Endothelial cell of umbilical vein (primary cell): Measurements from ENCODE around the gene SEPTIN10. TPM values are rescaled to one million over a fixed set of nuclear protein-coding genes. Genes with fewer than 3 reads are reported as not detected.

Experiments
- BruUV-seq: library from RNA; stranded (reverse); fragments of 400-500 nt; replicated peaks from 2 replicates; lab custom pipeline; 2021; lab: Mats Ljungman, UMichigan
- CTCF ChIA-PET: fragments of 300-600, 350-600 bp; sonication (Branson Sonifier 250); formaldehyde crosslinking; loops from one replicate; lab custom pipeline; 2021; ENCODE audit warnings: antibody characterized with exemption, inconsistent platforms; lab: Charles Lee
- POLR2A ChIA-PET: fragments of 300-600, 350-600 bp; sonication (Branson Sonifier 250); formaldehyde crosslinking; loops from one replicate; lab custom pipeline; 2021; ENCODE audit warnings: antibody characterized with exemption, inconsistent platforms; lab: Charles Lee
- DNase-seq: peaks from one replicate; pipeline ENCODE4 v3.0.0-alpha.2; 2011; ENCODE audit warnings: low read depth, low spot score
- FAIRE-seq: peaks from 2 replicates; lab custom pipeline; 2011; peaks lifted over from hg19 to GRCh38; lab: Jason Lieb, UNC
- H2AFZ ChIP-seq: 2 replicates; pipeline ENCODE4 v1.6.0; 2012; ENCODE audit warnings: low read depth, low read length, control low read depth, inconsistent platforms
- H3K27ac ChIP-seq: 2 replicates; pipeline ENCODE4 v1.5.1; 2011; ENCODE audit warnings: low read depth, mild to moderate bottlenecking, control low read depth, low read length, moderate library complexity; ENCODE audit not compliant: insufficient read depth
- H3K27me3 ChIP-seq, 2 experiments: 2 replicates each; pipeline versions ENCODE4 v1.6.0 to v1.6.1; 2011; ENCODE audit warnings: low read length in 2 of 2, mixed read lengths in 1 of 2; ENCODE audit not compliant: control insufficient read depth in 2 of 2, insufficient read depth in 2 of 2
- H3K36me3 ChIP-seq, 2 experiments: 2 replicates in 1 of 2; 3 replicates in 1 of 2; pipeline ENCODE4 v1.5.1; 2011; ENCODE audit warnings: low read length in 2 of 2, mild to moderate bottlenecking in 1 of 2, moderate library complexity in 1 of 2; ENCODE audit not compliant: control insufficient read depth in 2 of 2, insufficient read depth in 2 of 2; ENCODE audit errors: extremely low read depth in 1 of 2
- H3K4me1 ChIP-seq: 3 replicates; pipeline ENCODE4 v1.5.1; 2011; ENCODE audit warnings: mild to moderate bottlenecking, low read length; ENCODE audit not compliant: control insufficient read depth, insufficient read depth; ENCODE audit errors: extremely low read depth
- H3K4me2 ChIP-seq: 2 replicates; pipeline ENCODE4 v1.6.1; 2011; ENCODE audit warnings: low read length, control low read depth, mixed read lengths; ENCODE audit not compliant: insufficient read depth
- H3K4me3 ChIP-seq, 3 experiments: fragments of 200-600 bp in 1 of 3; sonication (generic), shearing (Covaris generic) in 1 of 3; replicated peaks in 1 of 3; 2 replicates each; pipeline ENCODE4 v1.5.1; 2011 to 2016; ENCODE audit warnings: control low read depth in 3 of 3, low read length in 3 of 3, mild to moderate bottlenecking in 2 of 3, inconsistent platforms in 1 of 3, low read depth in 1 of 3, moderate library complexity in 1 of 3; ENCODE audit not compliant: insufficient read depth in 1 of 3
- H3K79me2 ChIP-seq: 2 replicates; pipeline ENCODE4 v1.6.0; 2012; ENCODE audit warnings: low read length, inconsistent platforms; ENCODE audit not compliant: control insufficient read depth, insufficient read depth
- H3K9ac ChIP-seq: replicated peaks from 2 replicates; pipeline ENCODE3; 2011; ENCODE audit warnings: low read length, control low read depth; ENCODE audit not compliant: insufficient read depth; ENCODE audit errors: extremely low read depth
- H3K9me1 ChIP-seq: replicated peaks from 3 replicates; pipeline ENCODE4 v1.6.0; 2011; ENCODE audit warnings: mild to moderate bottlenecking, low read length; ENCODE audit not compliant: control insufficient read depth, insufficient read depth; ENCODE audit errors: extremely low read depth
- H3K9me3 ChIP-seq: replicated peaks from 2 replicates; pipeline ENCODE4 v1.5.1; 2012; ENCODE audit warnings: low read length, inconsistent platforms; ENCODE audit not compliant: control insufficient read depth, insufficient read depth
- H4K20me1 ChIP-seq: replicated peaks from 2 replicates; pipeline ENCODE3; 2011; ENCODE audit warnings: mild to moderate bottlenecking, low read length; ENCODE audit not compliant: control insufficient read depth, insufficient read depth; ENCODE audit errors: extremely low read depth
- CTCF ChIP-seq, 2 donors: IDR thresholded peaks; 1 replicate in 1 of 2; 2 replicates in 1 of 2; pipeline ENCODE4 v1.5.1; 2011; ENCODE audit warnings: low read length in 2 of 2, mild to moderate bottlenecking in 2 of 2, moderate library complexity in 2 of 2, control low read depth in 1 of 2, inconsistent platforms in 1 of 2, low read depth in 1 of 2; ENCODE audit not compliant: insufficient read depth in 1 of 2; ENCODE audit errors: extremely low read depth in 1 of 2
- EZH2 ChIP-seq: IDR thresholded peaks from 2 replicates; pipeline ENCODE4 v1.6.1; 2012; ENCODE audit warnings: borderline replicate concordance, low read depth, mild to moderate bottlenecking, moderate library complexity, low read length, inconsistent platforms; ENCODE audit not compliant: severe bottlenecking
- FOS ChIP-seq: IDR thresholded peaks from 2 replicates; pipeline ENCODE4 v1.6.1; 2011; ENCODE audit warnings: mild to moderate bottlenecking, low read length, moderate library complexity, borderline replicate concordance; ENCODE audit not compliant: insufficient read depth
- GATA2 ChIP-seq: IDR thresholded peaks from 2 replicates; pipeline ENCODE4 v1.7.0; 2011; ENCODE audit warnings: low read depth, mild to moderate bottlenecking, moderate library complexity, mixed read lengths, low read length; ENCODE audit not compliant: insufficient read length, insufficient read depth
- JUN ChIP-seq: IDR thresholded peaks from 2 replicates; pipeline ENCODE4 v1.6.1; 2011; ENCODE audit warnings: borderline replicate concordance, low read depth; ENCODE audit not compliant: insufficient read length, insufficient read depth
- MAX ChIP-seq: IDR thresholded peaks from 2 replicates; pipeline ENCODE4 v1.6.1; 2011; ENCODE audit not compliant: insufficient read depth, insufficient read length
- MYC ChIP-seq: IDR thresholded peaks from one replicate; pipeline ENCODE4 v1.6.1; 2011; ENCODE audit warnings: mild to moderate bottlenecking, low read depth, low read length
- POLR2A ChIP-seq: IDR thresholded peaks from 2 replicates; pipeline ENCODE4 v1.6.1; 2012; ENCODE audit warnings: low read depth, mild to moderate bottlenecking, control low read depth, low read length
- POLR2AphosphoS5 ChIP-seq: IDR thresholded peaks from 2 replicates; pipeline ENCODE4 v1.6.1; 2012; ENCODE audit warnings: low read depth, mild to moderate bottlenecking, control low read depth, low read length, moderate library complexity; ENCODE audit not compliant: insufficient read depth
- dilution Hi-C: fragments of 300-500 bp; cut with MboI; formaldehyde crosslinking; loops from one replicate; pipeline ENCODE4 v1.15.0; 2019; ENCODE audit warnings: low sequenced_read_pairs; ENCODE audit not compliant: extremely low pct_ligation_motif_present
- intact Hi-C: fragments of 100-400 bp; cut with micrococcal nuclease; formaldehyde crosslinking; loops from one replicate; pipeline ENCODE4 v1.10.0; 2022
- polyA plus RNA-seq, 4 experiments: library from polyadenylated mRNA; depleted of rRNA in 3 of 4; stranded (reverse) in 3 of 4; unstranded in 1 of 4; fragments of >200 nt; gene quantifications; 2 replicates each; pipeline versions ENCODE4 v1.2.1 to v1.2.3, GENCODE V29; 2011 to 2012; ENCODE audit warnings: missing spikeins in 1 of 4
- total RNA-seq: library from RNA; stranded (reverse); gene quantifications from 2 replicates; pipeline ENCODE4 v1.2.3, GENCODE V29; 2021

Gene SEPTIN10
- total and polyA plus RNA-seq, 2 donors (not counting 3 experiments of a cell fraction or from before 2014, with no cell fraction given): 26.1 to 121 TPM

GRCh38 chr2:109563980-109564550 is 49.7 kb downstream of the SEPTIN10 start:
- BruUV-seq: no TSS peak
- Histone ChIP-seq H3K9ac (no peak overlapping the region), H3K4me2 (peak overlapping the region; percentile 45), H4K20me1 (no peaks in the 10 kb centered on the region), H3K36me3 (peaks cover 2 to 13% of the 10 kb centered on the region in 2 experiments), H3K79me2 (no peaks in the 10 kb centered on the region), H3K27me3 (no peaks in the 10 kb centered on the region), H3K9me1 (no peaks in the 10 kb centered on the region), H3K4me1 (peaks cover 35% of the 10 kb centered on the region), H2AFZ (no peak overlapping the region), H3K9me3 (no peaks in the 10 kb centered on the region), H3K4me3 (no peak overlapping the region), H3K27ac (peak overlapping the region; percentile 12)
- no peak for FAIRE-seq
- dilution Hi-C loops: no loop called here
- TF ChIP-seq JUN (no peak), MYC (no peak), CTCF (IDR thresholded peaks at IDR 0.05; ENCODE audit: extremely low read depth in 1 of 2, insufficient read depth in 1 of 2, low read depth in 1 of 2, low read length in 2 of 2) (no peak), MAX (no peak), EZH2 (no peak), FOS (no peak), POLR2AphosphoS5 (no peak), POLR2A (no peak), GATA2 (no peak)
- intact Hi-C loops: loop anchor here (2.0 kb wide), 1 partner anchor 37 kb away; no protein-coding TSS in a partner anchor
- no peak for DNase-seq
- ChIA-PET CTCF (interaction anchor here (0.9 kb wide), 1 partner anchor 18 kb away, joined by 3 read pairs; no protein-coding TSS in a partner anchor), POLR2A (no interaction called here)
